Measurements from ENCODE around the gene ZNF787.

- TF ChIP-seq, protein P1, sequence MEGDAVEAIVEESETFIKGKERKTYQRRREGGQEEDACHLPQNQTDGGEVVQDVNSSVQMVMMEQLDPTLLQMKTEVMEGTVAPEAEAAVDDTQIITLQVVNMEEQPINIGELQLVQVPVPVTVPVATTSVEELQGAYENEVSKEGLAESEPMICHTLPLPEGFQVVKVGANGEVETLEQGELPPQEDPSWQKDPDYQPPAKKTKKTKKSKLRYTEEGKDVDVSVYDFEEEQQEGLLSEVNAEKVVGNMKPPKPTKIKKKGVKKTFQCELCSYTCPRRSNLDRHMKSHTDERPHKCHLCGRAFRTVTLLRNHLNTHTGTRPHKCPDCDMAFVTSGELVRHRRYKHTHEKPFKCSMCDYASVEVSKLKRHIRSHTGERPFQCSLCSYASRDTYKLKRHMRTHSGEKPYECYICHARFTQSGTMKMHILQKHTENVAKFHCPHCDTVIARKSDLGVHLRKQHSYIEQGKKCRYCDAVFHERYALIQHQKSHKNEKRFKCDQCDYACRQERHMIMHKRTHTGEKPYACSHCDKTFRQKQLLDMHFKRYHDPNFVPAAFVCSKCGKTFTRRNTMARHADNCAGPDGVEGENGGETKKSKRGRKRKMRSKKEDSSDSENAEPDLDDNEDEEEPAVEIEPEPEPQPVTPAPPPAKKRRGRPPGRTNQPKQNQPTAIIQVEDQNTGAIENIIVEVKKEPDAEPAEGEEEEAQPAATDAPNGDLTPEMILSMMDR (conservative IDR thresholded peaks at IDR 0.05) = no peak
- TF ChIP-seq ZFX (IDR thresholded peaks at IDR 0.05) = no peak
Measured at GRCh38 chr19:56123266-56123891, 2.3 kb upstream of the ZNF787 start.

Data from C4-2B (cell line).